ENCODE measurements around the gene COL10A1. TPM values are rescaled to one million over a fixed set of nuclear protein-coding genes. Genes with fewer than 3 reads are reported as not detected.

Gene COL10A1
- total RNA-seq, 1 experiment from 2014 or later, result not detected

DNA sequence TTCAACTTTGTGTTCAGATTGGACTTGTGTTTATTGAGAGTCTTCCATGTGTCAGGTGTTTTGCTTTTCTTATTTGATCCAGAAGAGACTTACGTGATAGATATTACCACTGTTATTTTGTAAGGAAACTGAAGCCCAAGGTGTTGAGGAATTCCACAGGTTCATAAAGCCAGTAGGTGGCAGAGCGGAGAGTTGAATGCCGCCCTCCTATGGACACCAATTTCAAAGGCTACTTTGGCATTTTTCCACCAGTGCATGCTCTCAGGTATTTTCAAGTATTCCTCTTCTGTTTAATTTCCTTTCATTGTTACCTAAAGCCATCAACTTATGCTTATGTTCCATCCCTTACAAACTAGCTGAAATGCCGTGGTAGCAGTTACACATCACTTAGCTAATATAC is 14.0 kb upstream of the COL10A1 start:
- no peaks in the 10 kb centered on the region for H3K36me3 Mint-ChIP-seq (ENCODE audit: insufficient read depth, unreplicated experiment)
- H3K9me3 Mint-ChIP-seq (ENCODE audit: low read depth, unreplicated experiment), result no peaks in the 10 kb centered on the region
- H3K27ac Mint-ChIP-seq (ENCODE audit: unreplicated experiment), result no peak overlapping the region
- no peak overlapping the region for H3K4me3 Mint-ChIP-seq (ENCODE audit: low read depth, unreplicated experiment)
- no peaks in the 10 kb centered on the region for H3K27me3 Mint-ChIP-seq (ENCODE audit: unreplicated experiment)
- CTCF ChIA-PET, result no interaction called here
- peak; percentile 22 for DNase-seq
- BruUV-seq (replicated peaks), result no TSS peak
- H3K4me1 Mint-ChIP-seq (ENCODE audit: low read depth, unreplicated experiment), result peaks cover 6% of the 10 kb centered on the region
- intact Hi-C loops (cut with micrococcal nuclease; ENCODE audit: unreplicated experiment), result no loop called here
- TF ChIP-seq, protein P1, sequence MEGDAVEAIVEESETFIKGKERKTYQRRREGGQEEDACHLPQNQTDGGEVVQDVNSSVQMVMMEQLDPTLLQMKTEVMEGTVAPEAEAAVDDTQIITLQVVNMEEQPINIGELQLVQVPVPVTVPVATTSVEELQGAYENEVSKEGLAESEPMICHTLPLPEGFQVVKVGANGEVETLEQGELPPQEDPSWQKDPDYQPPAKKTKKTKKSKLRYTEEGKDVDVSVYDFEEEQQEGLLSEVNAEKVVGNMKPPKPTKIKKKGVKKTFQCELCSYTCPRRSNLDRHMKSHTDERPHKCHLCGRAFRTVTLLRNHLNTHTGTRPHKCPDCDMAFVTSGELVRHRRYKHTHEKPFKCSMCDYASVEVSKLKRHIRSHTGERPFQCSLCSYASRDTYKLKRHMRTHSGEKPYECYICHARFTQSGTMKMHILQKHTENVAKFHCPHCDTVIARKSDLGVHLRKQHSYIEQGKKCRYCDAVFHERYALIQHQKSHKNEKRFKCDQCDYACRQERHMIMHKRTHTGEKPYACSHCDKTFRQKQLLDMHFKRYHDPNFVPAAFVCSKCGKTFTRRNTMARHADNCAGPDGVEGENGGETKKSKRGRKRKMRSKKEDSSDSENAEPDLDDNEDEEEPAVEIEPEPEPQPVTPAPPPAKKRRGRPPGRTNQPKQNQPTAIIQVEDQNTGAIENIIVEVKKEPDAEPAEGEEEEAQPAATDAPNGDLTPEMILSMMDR (IDR thresholded peaks at IDR 0.05; ENCODE audit: unreplicated experiment), result no peak

DNA sequence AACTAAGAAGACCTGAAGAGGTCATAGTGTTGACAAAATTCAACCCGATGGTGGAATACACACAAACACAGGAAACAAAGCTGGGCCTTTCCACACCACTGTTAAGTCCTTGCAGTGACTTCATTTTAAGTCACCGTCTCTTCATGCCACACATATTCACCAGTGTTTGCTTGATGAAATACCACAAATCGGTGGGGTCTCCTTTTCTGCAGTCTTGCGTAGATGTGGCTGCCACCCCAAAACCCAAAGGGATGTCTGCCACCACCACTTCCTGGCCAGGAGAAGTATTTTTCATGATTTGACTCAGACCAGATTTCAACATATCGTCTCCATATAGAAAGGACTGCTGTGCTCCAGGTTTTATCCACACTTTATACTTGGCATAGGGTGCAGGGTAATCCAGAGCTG is 11.0 kb upstream of the COL10A1 start:
- Mint-ChIP-seq H3K27ac (ENCODE audit: unreplicated experiment) (no peak overlapping the region), H3K4me3 (ENCODE audit: low read depth, unreplicated experiment) (no peak overlapping the region)

DNA sequence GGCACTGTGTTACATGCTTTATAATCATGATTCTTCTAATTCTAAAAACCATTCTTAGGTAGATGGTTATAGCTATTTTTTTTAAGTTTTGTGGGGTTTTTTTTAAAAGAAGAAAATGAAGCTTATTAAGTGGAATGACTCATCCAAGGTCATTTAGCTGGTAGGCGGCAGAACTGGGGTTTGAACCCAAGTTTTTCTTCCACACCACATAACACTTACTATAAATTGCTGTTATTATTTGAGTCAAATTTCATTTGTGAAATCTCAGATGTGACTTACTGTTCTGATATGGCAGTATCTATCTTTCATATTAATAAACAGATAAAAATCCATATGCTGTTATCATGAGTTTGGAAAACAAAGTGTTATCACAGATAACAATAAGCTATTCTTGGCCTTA is 10.4 kb upstream of the COL10A1 start:
- Mint-ChIP-seq H3K27me3 (ENCODE audit: unreplicated experiment) (no peaks in the 10 kb centered on the region), H3K4me1 (ENCODE audit: low read depth, unreplicated experiment) (no peaks in the 10 kb centered on the region), H3K4me3 (ENCODE audit: low read depth, unreplicated experiment) (no peak overlapping the region), H3K27ac (ENCODE audit: unreplicated experiment) (no peak overlapping the region), H3K36me3 (ENCODE audit: insufficient read depth, unreplicated experiment) (no peaks in the 10 kb centered on the region), H3K9me3 (ENCODE audit: low read depth, unreplicated experiment) (no peaks in the 10 kb centered on the region)
- intact Hi-C loops (cut with micrococcal nuclease; ENCODE audit: unreplicated experiment), result no loop called here
- TF ChIP-seq, protein P1 (IDR thresholded peaks at IDR 0.05; ENCODE audit: unreplicated experiment), result no peak
- no peak for DNase-seq
- BruUV-seq (replicated peaks), result no TSS peak
- CTCF ChIA-PET, result interaction anchor here (0.7 kb wide), 1 partner anchor 279 kb away, joined by 3 read pairs; no protein-coding TSS in a partner anchor

More for the DNA sequence above, 11.0 kb upstream of the COL10A1 start:
- CTCF ChIA-PET, result interaction anchor here (0.7 kb wide), 1 partner anchor 279 kb away, joined by 3 read pairs; no protein-coding TSS in a partner anchor
- Mint-ChIP-seq H3K9me3 (ENCODE audit: low read depth, unreplicated experiment) (no peaks in the 10 kb centered on the region), H3K4me1 (ENCODE audit: low read depth, unreplicated experiment) (no peaks in the 10 kb centered on the region), H3K36me3 (ENCODE audit: insufficient read depth, unreplicated experiment) (no peaks in the 10 kb centered on the region), H3K27me3 (ENCODE audit: unreplicated experiment) (no peaks in the 10 kb centered on the region)
- intact Hi-C loops (cut with micrococcal nuclease; ENCODE audit: unreplicated experiment), result no loop called here
- no peak for DNase-seq
- TF ChIP-seq, protein P1 (IDR thresholded peaks at IDR 0.05; ENCODE audit: unreplicated experiment), result no peak
- no TSS peak for BruUV-seq (replicated peaks)

DNA sequence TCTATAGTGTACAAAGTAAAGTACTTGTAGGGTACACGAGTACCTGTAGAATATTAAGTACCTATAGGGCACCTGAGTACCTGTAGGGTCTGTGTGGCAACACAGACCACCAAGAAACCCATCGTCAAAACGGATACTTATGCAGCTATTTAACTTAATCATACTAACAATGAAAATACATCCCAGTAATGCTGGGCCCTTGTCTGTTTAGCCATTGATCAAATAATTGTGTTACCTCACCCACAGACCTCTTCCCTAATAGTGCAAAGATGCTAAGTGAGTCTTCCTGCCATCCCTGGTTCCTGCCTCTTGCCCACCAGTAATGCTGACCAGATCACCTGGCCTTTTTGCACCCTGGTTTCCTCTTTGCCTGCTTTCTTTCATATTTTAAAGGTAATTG is 7.5 kb upstream of the COL10A1 start:
- CTCF ChIA-PET, result no interaction called here
- H3K27ac Mint-ChIP-seq (ENCODE audit: unreplicated experiment), result no peak overlapping the region
- H3K4me3 Mint-ChIP-seq (ENCODE audit: low read depth, unreplicated experiment), result no peak overlapping the region
- H3K27me3 Mint-ChIP-seq (ENCODE audit: unreplicated experiment), result no peaks in the 10 kb centered on the region
- DNase-seq, result no peak
- H3K9me3 Mint-ChIP-seq (ENCODE audit: low read depth, unreplicated experiment), result no peaks in the 10 kb centered on the region
- no TSS peak for BruUV-seq (replicated peaks)
- no peaks in the 10 kb centered on the region for H3K4me1 Mint-ChIP-seq (ENCODE audit: low read depth, unreplicated experiment)
- intact Hi-C loops (cut with micrococcal nuclease; ENCODE audit: unreplicated experiment), result no loop called here
- H3K36me3 Mint-ChIP-seq (ENCODE audit: insufficient read depth, unreplicated experiment), result no peaks in the 10 kb centered on the region
- TF ChIP-seq, protein P1 (IDR thresholded peaks at IDR 0.05; ENCODE audit: unreplicated experiment), result no peak
